Stimulated activated CD4-positive, alpha-beta T cell treated with anti-CD3 and anti-CD28 coated beads, Interleukin-12 subunit alpha, Interleukin-12 subunit beta, amount 100 ng/mL, for 48 hours (primary cell): ENCODE results near the gene LRRC23.
"Not testable (repeated sequence)": the region's sequence is repeated elsewhere in the genome, so short reads cannot be mapped to it uniquely, and the experiment has no call there.

Experiments
- DNase-seq, 3 donors: peaks; one replicate each; pipeline ENCODE4 v3.0.0-alpha.2; 2020; ENCODE audit warnings: low read depth in 2 of 3, low spot score in 1 of 3

LRRC23 gene

GRCh38 chr12:6872073-6873048 is 32.3 kb upstream of the LRRC23 start:
- DNase-seq, result peak; percentile 67 to 85 (median 78)

DNA sequence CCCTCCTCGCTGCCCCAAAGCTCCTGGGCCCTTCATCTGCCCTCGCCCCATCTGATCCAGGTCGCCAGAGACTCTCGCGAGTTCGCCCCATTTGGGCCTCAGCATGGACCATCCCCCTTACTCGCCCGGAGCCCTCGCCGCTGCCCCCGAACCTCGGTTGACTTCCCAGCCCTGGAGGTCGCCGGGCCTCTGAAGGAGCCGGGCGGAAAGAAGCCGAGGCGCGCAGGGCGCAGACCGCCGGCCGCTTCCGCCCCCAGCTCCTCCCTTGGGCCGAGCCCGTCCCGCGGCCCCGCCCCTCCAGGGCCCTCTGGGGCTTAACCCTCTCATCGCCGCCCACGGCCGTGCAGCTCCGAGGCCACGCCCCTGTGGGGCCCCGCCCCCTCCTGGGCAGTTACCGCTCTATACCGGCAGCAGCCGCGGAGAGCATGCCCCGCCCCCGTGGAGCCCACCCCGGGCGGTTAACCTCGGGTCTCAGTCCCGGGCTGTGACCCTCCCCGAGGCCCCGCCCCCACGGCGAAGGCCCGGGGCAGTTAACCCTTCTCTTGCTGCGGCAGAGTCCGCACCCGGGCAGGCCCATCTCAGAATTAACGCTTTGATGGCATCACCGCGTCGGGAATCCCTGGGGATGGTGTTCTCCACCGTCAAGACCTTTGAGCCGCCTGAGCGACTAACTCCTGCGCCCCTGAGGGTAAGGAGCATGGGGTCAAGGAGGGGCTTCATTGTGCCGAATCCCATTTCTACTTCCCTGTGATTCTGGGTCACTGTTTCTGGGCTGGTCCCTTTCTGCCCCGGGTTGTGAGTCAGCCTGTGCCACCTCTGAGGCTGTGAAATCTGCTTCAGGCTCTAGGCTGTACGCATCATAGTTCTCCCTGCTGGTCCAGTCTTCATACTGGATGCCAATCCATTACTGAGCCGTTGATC is 31.3 kb upstream of the LRRC23 start, which contains the start of gene SPSB2:
Gene SPSB2 (minus strand): TSS at position 210 of the 921 bp plus-strand sequence. CDS start 402 bp downstream, outside the sequence.
- DNase-seq, result peak; percentile 96 to 99 (median 99)

DNA sequence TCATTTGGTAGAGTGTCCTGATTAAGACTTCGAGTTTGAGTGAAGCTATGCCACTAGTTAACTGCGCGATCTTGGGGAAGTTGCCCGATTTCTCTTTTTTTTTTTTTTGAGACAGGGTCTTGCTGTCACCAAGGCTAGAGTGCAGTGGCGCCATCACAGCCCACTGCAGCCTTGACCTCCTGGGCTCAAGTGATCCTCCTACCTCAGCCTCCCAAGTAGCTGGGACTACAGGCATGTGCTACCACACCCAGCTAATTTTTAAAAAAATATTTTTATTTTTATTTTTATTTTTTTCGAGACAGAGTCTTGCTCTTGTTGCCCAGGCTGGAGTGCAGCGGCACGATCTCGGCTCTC is 30.6 kb upstream of the LRRC23 start:
- not testable (repeated sequence) for DNase-seq

DNA sequence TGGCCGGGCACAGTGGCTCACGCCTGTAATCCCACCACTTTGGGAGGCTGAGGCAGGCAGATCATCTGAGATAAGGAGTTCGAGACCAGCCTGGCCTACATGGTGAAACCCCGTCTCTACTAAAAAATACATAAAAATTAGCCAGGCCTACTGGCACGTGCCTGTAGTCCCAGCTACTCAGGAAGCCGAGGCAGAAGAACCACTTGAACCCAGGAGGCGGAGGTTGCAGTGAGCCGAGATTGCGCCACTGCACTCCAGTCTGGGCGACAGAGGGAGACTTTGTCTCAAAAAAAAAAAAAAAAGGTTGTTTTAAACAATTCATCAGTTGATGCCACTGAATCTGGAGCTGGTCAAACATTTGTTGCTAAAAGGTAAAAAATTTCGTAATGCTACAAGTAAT is 24.8 kb upstream of the LRRC23 start:
- not testable (repeated sequence) for DNase-seq

DNA sequence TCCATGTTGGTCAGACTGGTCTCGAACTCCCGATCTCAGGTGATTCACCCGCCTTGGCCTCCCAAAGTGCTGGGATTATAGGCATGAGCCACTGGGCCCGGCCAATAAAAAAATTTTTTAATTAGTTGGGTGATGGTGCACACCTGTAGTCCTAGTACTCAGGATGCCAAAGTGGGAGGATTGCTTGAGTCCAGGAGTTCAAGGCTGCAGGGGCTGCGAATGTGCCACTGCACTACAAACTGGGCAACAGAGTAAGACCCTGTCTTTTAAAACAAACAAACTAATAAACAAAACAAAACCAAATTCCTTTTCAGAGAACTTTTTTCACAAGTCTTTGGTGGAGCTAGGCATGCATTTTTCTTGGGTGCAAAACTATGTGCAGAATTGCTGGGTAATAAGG is 21.4 kb upstream of the LRRC23 start:
- DNase-seq, result no peak

GRCh38 chr12:6883683-6884082 is 20.9 kb upstream of the LRRC23 start:
- DNase-seq, result no peak

DNA sequence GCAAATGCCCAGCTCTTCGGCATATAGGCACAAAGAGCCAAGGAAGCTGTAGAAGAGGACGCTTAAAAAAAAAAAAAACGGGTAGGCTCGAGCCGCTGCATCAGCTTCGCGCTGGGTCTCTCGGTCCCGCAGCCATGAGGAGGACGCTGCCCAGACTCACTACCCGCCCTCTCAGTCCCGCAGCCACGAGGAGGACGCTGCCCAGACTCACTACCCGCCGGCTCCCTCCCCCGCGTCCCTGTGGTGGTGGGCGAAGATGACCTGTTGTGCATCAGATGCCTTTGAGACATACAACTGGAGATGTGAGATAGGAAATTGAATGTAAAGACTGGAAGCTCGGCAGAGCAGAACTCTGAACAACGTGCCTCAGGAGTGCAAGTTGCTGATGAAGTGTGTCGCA is 20.1 kb upstream of the LRRC23 start:
- no peak for DNase-seq

GRCh38 chr12:6886206-6886999 is 18.2 kb upstream of the LRRC23 start:
- not testable (repeated sequence) for DNase-seq

DNA sequence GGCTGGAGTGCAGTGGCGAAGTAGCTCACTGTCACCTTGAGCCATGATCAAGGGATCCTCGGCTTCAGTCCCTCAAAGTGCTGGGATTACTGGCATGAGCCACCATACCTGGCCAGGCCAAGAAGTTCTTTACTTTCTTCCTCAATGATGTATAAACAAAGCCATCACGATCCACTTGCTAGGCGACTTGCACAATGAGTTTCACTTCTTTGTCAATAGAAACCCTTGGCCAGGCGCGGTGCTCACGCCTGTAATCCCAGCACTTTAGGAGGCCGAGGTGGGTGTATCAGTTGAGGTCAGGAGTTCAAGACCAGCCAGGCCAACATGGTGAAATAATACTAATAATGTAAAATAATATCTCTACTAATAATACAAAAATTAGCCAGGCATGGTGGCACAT is 17.2 kb upstream of the LRRC23 start:
- no peak for DNase-seq

DNA sequence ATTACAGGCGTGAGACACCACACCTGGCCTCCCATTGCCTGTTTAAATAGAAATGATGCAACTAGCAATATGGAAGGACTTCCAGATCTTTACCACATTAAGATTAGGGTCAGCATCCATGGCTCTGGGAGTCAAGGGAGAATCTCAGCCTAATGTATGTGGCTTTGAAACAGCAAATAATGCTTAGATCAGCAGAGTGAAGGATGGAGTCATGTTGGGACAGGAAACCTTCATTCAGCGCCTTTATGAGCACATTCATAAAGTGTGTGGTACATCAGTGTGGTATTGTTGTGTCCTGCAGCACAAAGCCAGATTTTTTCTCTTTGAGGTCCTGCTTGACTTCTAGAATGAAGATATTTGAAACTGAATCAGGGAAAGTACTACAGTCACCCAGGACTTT is 16.3 kb upstream of the LRRC23 start:
- no peak for DNase-seq

- not testable (repeated sequence) for DNase-seq
These were observed 15.8 kb upstream of the LRRC23 start for GRCh38 chr12:6888794-6889193.

DNA sequence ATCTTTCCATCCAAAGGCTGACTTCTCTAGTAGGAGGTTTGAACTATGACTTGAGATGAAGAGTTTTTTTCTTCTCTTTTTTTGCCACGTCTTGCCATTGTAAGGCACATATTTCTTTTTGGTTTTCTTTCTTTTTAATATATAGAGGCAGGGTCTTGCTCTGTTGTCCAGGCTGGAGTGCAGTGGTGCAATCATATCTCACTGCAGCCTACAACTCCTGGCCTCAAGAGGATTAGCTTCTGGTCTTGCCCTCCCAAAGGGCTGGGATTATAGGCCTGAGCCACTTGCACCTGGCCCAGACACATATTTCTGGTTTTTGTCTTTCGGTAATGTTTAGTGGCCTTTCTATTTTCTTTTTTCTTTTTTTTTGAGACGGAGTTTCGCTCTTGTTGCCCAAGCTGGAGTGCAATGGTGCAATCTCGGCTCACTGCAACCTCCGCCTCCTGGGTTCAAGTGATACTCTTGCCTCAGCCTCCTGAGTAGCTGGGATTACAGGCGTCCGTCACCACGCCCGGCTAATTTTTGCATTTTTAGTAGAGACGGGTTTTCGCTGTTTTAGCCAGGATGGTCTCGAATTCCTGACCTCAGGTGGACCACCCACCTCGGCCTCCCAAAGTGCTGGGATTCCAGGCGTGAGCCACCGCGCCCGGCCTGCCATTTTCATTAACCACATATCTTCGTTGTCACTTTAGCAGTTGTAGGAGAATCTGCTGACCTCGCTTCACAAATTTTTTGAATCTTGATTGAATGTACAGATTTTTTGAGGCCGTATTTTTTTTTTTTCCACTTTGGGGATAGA is 14.6 kb upstream of the LRRC23 start:
- not testable (repeated sequence) for DNase-seq

- DNase-seq, result peak; percentile 97 to 100 (median 98)
These were observed 13.6 kb upstream of the LRRC23 start for GRCh38 chr12:6890789-6891645.

DNA sequence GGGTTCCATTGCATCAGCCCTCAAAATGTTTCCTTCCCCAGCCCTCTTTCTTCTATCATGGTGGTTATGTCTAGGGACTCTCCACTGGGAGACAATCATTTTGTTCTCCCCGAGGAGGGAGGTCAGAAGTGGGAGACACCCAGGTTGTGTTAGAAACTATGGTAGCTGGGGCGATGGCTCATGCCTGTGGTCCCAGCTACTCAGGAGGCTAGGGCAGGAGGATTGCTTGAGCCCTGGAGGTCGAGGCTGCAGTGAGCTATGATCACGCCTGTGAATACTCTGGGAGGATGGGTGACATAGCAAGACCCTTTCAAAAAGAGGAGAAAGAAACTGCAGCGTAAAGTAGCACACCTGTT is 13.0 kb upstream of the LRRC23 start:
- no peak for DNase-seq

DNA sequence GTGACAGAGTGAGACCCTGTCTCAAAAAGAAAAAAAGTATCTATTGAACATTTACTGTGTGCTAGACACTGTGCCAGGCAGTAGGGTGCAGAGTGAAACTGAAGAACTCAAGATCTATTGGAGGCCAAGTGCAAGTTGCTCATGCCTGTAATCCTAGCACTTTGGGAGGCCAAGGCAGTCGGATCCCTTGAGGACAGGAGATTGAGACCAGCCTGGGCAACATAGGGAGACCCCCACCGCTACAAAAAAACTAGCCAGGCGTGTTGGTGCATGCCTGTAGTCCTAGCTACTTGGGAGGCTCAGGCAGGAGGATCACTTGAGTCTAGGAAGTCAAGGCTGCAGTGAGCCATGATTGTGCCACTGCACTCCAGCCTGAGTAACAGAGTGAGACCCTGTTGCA is 11.9 kb upstream of the LRRC23 start:
- not testable (repeated sequence) for DNase-seq

DNA sequence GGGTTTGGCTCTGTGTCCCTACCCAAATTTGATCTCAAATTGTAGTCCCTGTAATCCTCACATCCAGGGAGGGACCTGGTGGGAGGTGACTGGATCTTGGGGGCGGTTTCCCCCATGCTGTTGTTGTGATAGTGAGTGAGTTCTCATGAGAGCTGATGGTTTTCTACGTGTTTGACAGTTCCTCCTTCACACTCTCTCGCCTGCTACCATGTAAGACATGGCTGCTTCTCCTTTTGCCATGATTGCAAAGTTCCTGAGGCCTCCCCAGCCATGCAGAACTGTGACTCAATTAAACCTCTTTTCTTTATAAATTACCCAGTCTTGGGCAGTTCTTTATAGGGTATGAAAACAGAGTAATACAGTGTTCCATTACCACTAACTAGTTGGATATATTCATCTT is 10.3 kb upstream of the LRRC23 start:
- no peak for DNase-seq

DNA sequence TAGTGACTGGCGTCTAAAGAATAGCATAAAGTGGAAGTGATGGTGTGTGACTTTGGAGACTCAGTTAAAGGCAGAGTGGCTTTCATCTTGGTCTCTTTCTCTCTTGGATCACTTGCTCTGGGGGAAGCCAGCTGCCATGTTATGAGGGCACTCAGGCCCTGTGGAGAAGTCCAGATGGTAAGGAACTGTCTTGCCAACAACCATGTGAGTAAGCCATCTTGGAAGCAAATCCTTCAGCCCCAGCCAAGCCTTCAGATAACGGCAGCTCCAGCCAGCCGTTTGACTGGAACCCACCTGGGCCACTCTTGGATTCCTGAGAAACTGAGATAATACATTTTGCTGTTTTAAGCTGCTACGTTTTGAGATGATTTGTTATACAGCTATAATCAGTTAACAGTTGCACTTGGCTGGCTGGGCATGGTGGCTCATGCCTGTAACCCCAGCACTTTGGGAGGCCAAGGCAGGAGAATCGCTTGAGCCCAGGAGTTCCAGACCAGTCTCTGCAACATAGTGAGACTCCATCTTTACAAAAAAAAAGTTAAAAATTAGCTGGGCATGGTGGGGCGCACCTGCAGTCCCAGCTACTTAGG is 7.7 kb upstream of the LRRC23 start:
- DNase-seq, result no peak

DNA sequence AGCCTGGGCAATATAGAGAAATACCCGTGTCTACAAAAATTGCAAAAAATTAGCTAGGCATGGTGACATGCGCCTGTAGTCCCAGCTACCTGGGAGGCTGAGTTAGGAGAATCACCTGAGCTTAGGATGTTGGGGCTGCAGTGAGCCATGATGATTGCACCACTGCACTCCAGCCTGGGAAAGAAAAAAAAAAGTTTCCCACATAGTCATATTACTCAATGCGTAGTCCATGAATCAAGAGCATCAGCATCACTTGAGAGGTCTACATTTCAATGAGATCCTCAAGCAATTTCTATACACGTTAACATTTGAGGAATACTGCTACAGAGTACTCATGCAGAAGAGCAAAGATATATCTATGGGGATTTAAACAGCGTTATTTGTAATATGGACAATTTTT is 5.2 kb upstream of the LRRC23 start:
- DNase-seq, result no peak
